Measurements from ENCODE around the gene CEACAM8. TPM values are rescaled to one million over a fixed set of nuclear protein-coding genes. Genes with fewer than 3 reads are reported as not detected.
"Not testable (repeated sequence)": the region's sequence is repeated elsewhere in the genome, so short reads cannot be mapped to it uniquely, and the experiment has no call there.

The CEACAM8 gene
- total RNA-seq, 1 donor from 2014 or later, result not detected

GRCh38 chr19:42561512-42561911 is 33.2 kb downstream of the CEACAM8 start:
- Histone ChIP-seq H3K4me3 (no peak overlapping the region), H3K27ac (no peak overlapping the region), H3K27me3 (no peaks in the 10 kb centered on the region), H3K4me1 (no peaks in the 10 kb centered on the region), H3K36me3 (no peaks in the 10 kb centered on the region), H3K9me3 (no peaks in the 10 kb centered on the region)
- intact Hi-C loops (cut with DNase I), result no loop called here
- TF ChIP-seq POLR2AphosphoS5 (IDR thresholded peaks at IDR 0.05; ENCODE audit: insufficient read depth in 1 of 2, low read depth in 1 of 2) (no peak), POLR2A (IDR thresholded peaks at IDR 0.05) (no peak), CTCF (IDR thresholded peaks at IDR 0.05) (no peak)
- DNase-seq (ENCODE audit: extremely low spot score in 2 of 2), result no peak

GRCh38 chr19:42560731-42561130 is 34.0 kb downstream of the CEACAM8 start:
- no peak overlapping the region for H3K4me3 ChIP-seq
- H3K36me3 ChIP-seq, result no peaks in the 10 kb centered on the region
- H3K9me3 ChIP-seq, result no peaks in the 10 kb centered on the region
- H3K27ac ChIP-seq, result no peak overlapping the region
- no peak for TF ChIP-seq POLR2A (IDR thresholded peaks at IDR 0.05)
- TF ChIP-seq CTCF (IDR thresholded peaks at IDR 0.05), result no peak
- TF ChIP-seq POLR2AphosphoS5 (IDR thresholded peaks at IDR 0.05; ENCODE audit: insufficient read depth in 1 of 2, low read depth in 1 of 2), result no peak
- no peaks in the 10 kb centered on the region for H3K27me3 ChIP-seq
- H3K4me1 ChIP-seq, result no peaks in the 10 kb centered on the region
- DNase-seq (ENCODE audit: extremely low spot score in 2 of 2), result no peak
- intact Hi-C loops (cut with DNase I), result no loop called here

GRCh38 chr19:42558450-42559150 is 36.1 kb downstream of the CEACAM8 start:
- Histone ChIP-seq H3K27ac (no peak overlapping the region), H3K36me3 (no peaks in the 10 kb centered on the region), H3K9me3 (no peaks in the 10 kb centered on the region), H3K4me1 (no peaks in the 10 kb centered on the region), H3K27me3 (no peaks in the 10 kb centered on the region), H3K4me3 (no peak overlapping the region)
- intact Hi-C loops (cut with DNase I), result no loop called here
- no peak for TF ChIP-seq POLR2A (IDR thresholded peaks at IDR 0.05)
- TF ChIP-seq POLR2AphosphoS5 (IDR thresholded peaks at IDR 0.05; ENCODE audit: insufficient read depth in 1 of 2, low read depth in 1 of 2), result no peak
- no peak for TF ChIP-seq CTCF (IDR thresholded peaks at IDR 0.05)
- no peak for DNase-seq (ENCODE audit: extremely low spot score in 2 of 2)

GRCh38 chr19:42557386-42557871 is 37.3 kb downstream of the CEACAM8 start:
- intact Hi-C loops (cut with DNase I); DNase-seq (ENCODE audit: extremely low spot score in 2 of 2); H3K4me3 ChIP-seq; H3K9me3 ChIP-seq; H3K27me3 ChIP-seq; H3K36me3 ChIP-seq; H3K4me1 ChIP-seq; H3K27ac ChIP-seq: not testable (repeated sequence)

GRCh38 chr19:42555801-42556200 is 38.9 kb downstream of the CEACAM8 start:
- H3K9me3 ChIP-seq, result no peaks in the 10 kb centered on the region
- H3K36me3 ChIP-seq, result no peaks in the 10 kb centered on the region
- H3K4me3 ChIP-seq, result no peak overlapping the region
- intact Hi-C loops (cut with DNase I), result no loop called here
- no peak for DNase-seq (ENCODE audit: extremely low spot score in 2 of 2)
- H3K4me1 ChIP-seq, result no peaks in the 10 kb centered on the region
- H3K27me3 ChIP-seq, result no peaks in the 10 kb centered on the region
- H3K27ac ChIP-seq, result no peak overlapping the region
- TF ChIP-seq CTCF (IDR thresholded peaks at IDR 0.05) (no peak), POLR2A (IDR thresholded peaks at IDR 0.05) (no peak), POLR2AphosphoS5 (IDR thresholded peaks at IDR 0.05; ENCODE audit: insufficient read depth in 1 of 2, low read depth in 1 of 2) (no peak)

Measured in vagina (tissue), 2 donors.